ENCODE results near the gene LAMA1.

LAMA1 gene

DNA sequence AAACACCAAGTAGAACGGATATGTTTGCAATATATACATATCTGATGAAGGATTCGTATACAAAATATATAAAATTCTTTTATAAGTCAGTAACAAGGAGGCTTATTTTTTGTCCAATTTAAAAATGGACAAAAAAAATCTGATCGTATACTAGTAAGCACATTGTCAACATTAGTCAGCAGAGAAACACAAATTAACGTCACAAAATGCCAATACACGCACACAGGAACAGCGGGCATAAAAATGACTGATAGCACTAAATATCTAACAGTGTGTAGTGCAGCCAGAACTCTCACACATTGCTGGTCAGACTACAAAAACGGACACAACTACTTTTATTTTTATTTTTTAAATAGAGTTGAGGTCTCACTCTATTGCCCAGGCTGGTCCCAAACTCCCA, 69.5 kb downstream of the LAMA1 start:
- TF ChIP-seq, protein P1, sequence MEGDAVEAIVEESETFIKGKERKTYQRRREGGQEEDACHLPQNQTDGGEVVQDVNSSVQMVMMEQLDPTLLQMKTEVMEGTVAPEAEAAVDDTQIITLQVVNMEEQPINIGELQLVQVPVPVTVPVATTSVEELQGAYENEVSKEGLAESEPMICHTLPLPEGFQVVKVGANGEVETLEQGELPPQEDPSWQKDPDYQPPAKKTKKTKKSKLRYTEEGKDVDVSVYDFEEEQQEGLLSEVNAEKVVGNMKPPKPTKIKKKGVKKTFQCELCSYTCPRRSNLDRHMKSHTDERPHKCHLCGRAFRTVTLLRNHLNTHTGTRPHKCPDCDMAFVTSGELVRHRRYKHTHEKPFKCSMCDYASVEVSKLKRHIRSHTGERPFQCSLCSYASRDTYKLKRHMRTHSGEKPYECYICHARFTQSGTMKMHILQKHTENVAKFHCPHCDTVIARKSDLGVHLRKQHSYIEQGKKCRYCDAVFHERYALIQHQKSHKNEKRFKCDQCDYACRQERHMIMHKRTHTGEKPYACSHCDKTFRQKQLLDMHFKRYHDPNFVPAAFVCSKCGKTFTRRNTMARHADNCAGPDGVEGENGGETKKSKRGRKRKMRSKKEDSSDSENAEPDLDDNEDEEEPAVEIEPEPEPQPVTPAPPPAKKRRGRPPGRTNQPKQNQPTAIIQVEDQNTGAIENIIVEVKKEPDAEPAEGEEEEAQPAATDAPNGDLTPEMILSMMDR (IDR thresholded peaks at IDR 0.05; ENCODE audit: low read depth, low read length): no peak
- DNase-seq (ENCODE audit: extremely low read depth, low read depth): no peak

DNA sequence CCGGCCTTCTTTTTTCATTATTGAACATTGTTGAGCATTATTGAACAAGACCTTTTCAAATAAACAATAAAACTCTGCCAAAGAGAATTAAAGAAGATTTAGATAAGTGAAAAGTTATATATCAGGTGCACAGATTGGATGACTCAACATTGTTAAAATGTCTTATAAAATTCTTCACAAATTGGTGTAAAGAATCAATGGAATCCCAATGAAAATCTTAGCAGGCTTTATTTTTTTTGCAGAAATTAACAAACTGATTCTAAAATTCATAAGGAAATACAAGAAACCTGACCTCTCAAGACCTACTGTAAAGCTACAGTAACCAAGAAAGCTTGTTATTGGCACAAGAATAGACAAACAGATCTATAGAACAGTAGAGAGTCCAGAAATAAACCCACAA, 70.3 kb downstream of the LAMA1 start:
- TF ChIP-seq, protein P1 (IDR thresholded peaks at IDR 0.05; ENCODE audit: low read depth, low read length): no peak
- DNase-seq (ENCODE audit: extremely low read depth, low read depth): no peak

DNA sequence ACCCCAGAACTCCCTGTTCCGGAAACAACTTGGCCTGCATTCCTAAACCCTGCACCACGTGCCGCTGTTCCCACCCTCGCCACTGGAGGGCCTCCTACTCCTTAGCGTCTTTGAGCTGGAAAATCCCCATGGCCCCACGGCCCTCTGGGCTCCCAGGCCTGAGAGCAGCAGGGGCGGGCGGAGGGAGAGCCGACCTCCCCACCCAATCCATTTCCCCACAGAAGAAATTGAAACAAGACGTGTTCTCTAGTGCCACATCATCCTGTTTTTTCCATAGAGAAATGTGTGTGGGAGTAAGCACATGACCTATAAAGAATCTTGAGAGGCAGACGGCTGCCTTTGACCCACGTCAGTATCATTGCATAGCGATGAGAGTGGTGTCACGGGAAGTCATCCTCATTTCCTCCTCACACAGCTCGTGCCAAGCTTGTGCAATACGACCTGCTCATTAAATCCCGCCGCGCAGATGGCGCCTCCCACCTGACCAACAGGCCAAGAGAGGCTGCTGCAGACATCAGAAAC, 79.2 kb downstream of the LAMA1 start:
- TF ChIP-seq, protein P1 (IDR thresholded peaks at IDR 0.05; ENCODE audit: low read depth, low read length): peak; percentile 87
- peak; percentile 94 for DNase-seq (ENCODE audit: extremely low read depth, low read depth)

DNA sequence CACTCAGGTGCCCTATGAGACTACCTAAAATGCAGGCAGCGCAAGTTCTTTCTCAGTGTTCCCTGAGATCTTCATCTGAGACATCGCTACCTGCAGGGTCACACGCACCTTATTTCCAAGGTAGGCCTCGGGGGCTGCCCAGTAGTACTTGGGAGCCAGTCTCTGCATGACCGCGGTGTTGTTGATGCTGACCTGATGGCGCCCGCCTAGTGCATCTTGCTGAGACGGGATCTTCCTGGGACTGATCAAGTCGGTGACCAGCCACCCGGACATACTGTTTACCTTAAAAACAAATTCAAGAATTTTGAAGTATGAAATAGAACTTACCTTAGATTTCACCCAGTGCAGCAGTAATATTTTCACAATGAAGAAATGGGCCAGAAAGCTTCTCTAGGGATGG, 80.1 kb downstream of the LAMA1 start:
- no peak for DNase-seq (ENCODE audit: extremely low read depth, low read depth)
- TF ChIP-seq, protein P1 (IDR thresholded peaks at IDR 0.05; ENCODE audit: low read depth, low read length): no peak

DNA sequence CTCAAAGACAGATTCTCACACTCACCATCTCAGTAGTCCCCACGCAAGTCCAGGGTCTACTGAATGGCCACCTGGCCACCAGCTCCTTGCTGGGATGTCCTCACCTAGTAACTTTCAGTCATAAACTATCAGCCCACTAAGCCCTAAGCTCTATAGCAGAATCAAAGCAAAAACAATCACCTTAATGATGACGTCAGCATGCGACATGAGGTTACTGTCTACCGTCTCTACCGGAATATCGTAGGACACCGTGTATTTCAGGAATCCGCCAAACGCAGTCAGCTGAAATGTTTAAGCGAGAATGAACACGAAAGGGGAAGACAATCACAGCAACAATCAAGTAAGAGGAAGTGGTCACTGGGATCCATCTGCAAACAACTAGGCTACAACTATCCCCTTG, 81.8 kb downstream of the LAMA1 start:
- DNase-seq (ENCODE audit: extremely low read depth, low read depth): no peak

DNA sequence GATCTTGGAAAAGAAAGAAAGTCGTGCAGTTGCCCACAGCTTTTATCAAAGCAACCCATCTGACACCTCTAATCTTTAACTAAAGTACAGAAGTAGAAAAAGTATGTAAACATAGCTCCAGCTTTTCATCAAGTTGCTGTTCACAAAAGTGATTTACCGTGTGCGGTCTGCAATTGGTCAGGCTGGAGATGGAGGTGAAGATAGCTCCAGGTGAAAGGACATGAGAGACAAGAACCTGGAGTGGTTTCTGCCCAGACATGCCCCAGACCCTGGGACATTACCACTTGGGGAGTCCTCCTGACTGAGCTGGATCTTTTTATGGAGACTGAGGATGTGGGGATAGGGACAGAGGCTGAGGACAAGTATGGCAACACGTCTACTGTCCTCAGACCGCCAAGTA, 82.7 kb downstream of the LAMA1 start:
- no peak for DNase-seq (ENCODE audit: extremely low read depth, low read depth)
- TF ChIP-seq, protein P1 (IDR thresholded peaks at IDR 0.05; ENCODE audit: low read depth, low read length): no peak

More for the DNA sequence above, 81.8 kb downstream of the LAMA1 start:
- TF ChIP-seq, protein P1 (IDR thresholded peaks at IDR 0.05; ENCODE audit: low read depth, low read length): no peak

DNA sequence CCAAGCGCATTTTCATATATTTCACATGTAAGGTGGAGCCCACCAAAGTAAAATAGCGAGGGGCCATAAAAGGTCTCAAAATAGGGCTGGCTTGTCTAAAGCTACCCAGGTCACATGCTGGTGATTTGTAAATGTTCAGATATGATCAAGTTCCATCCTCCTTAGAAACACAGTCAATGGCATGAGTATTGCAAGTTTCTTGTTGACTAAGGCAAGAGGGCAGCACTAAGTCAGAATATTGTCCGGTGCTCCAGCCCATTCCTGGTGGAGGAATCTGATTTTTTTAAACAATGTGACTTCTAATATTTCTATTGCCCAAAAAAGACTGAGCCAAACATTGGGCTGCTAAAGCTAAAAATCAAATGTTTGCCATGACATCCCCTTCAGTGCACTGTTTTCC, 85.1 kb downstream of the LAMA1 start:
- no peak for DNase-seq (ENCODE audit: extremely low read depth, low read depth)
- TF ChIP-seq, protein P1 (IDR thresholded peaks at IDR 0.05; ENCODE audit: low read depth, low read length): no peak
